Thymus (tissue), 11 donors: Measurements from ENCODE around the gene FOLH1. TPM values are rescaled to one million over a fixed set of nuclear protein-coding genes. Genes with fewer than 3 reads are reported as not detected.
"Not testable (repeated sequence)": the region's sequence is repeated elsewhere in the genome, so short reads cannot be mapped to it uniquely, and the experiment has no call there.

Experiments
- DNase-seq, 9 donors: peaks; one replicate each; pipeline ENCODE4 v3.0.0-alpha.2; 2013; ENCODE audit warnings: low spot score in 9 of 9, low read depth in 6 of 9, missing footprints in 1 of 9
- H3K27ac ChIP-seq, 2 donors: one replicate each; pipeline ENCODE4 v1.5.1; 2013; ENCODE audit warnings: control low read depth in 1 of 2, low read depth in 1 of 2, low read length in 1 of 2, mild to moderate bottlenecking in 1 of 2, moderate library complexity in 1 of 2
- H3K27me3 ChIP-seq, 2 donors: one replicate each; pipeline ENCODE4 v1.5.1; 2013; ENCODE audit warnings: low read length in 1 of 2; ENCODE audit not compliant: control insufficient read depth in 2 of 2, insufficient read depth in 1 of 2
- H3K36me3 ChIP-seq, 2 donors: one replicate each; pipeline ENCODE4 v1.5.1; 2013; ENCODE audit warnings: low read length in 1 of 2, mild to moderate bottlenecking in 1 of 2, moderate library complexity in 1 of 2; ENCODE audit not compliant: control insufficient read depth in 2 of 2, insufficient read depth in 2 of 2
- H3K4me1 ChIP-seq, 2 donors: one replicate each; pipeline ENCODE4 v1.5.1; 2013; ENCODE audit warnings: low read length in 2 of 2; ENCODE audit not compliant: control insufficient read depth in 2 of 2, insufficient read depth in 2 of 2
- H3K4me3 ChIP-seq, 2 donors: one replicate each; pipeline ENCODE4 v1.5.1; 2013; ENCODE audit warnings: low read length in 2 of 2, control low read depth in 1 of 2, mild to moderate bottlenecking in 1 of 2
- H3K9me3 ChIP-seq, 2 donors: one replicate each; pipeline ENCODE4 v1.5.1; 2013; ENCODE audit warnings: low read length in 1 of 2, mild to moderate bottlenecking in 1 of 2; ENCODE audit not compliant: control insufficient read depth in 2 of 2, insufficient read depth in 1 of 2
- WGBS: extraction: QIAGEN DNeasy Blood & Tissue Kit; methylation state at CpG from one replicate; pipeline ENCODE4 v1.1.7; 2013; 5-methylcytosine and 5-hydroxymethylcytosine counted together
- polyA plus RNA-seq: library from polyadenylated mRNA; stranded (reverse); fragments of 200-250 nt; gene quantifications from one replicate; pipeline ENCODE4 v1.2.3, GENCODE V29; 2013
- total RNA-seq: library from RNA; stranded (reverse); fragments of 120-200 nt; gene quantifications from one replicate; pipeline ENCODE4 v1.2.4, GENCODE V29; 2013
- donor health status: healthy.

FOLH1 gene
- total and polyA plus RNA-seq, 2 donors, result 0.41 to 0.99 TPM

DNA sequence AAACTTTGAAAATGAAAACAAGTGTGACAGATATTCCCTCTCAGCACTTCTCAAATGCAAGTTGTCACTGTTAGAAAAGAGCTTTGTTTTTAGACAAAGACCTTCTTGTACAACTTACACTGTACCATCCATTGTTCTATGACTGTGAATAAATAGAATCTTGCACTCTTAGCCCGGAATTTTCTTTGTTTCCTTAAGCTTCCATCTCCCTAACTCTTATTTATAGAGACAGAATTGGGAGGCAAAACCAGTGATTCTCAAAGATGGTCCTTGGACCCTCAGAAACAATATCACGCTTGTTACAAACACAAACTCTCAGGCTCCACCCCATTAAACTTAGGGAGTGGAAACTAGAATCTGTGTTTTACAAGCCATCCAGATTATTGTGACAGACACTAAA, 18.1 kb downstream of the FOLH1 start:
- not testable (repeated sequence) for DNase-seq, H3K36me3 ChIP-seq, H3K27ac ChIP-seq, H3K27me3 ChIP-seq, H3K4me1 ChIP-seq, H3K4me3 ChIP-seq, H3K9me3 ChIP-seq
- 84% methylated on average over 2 of the region's 2 CpGs for WGBS

DNA sequence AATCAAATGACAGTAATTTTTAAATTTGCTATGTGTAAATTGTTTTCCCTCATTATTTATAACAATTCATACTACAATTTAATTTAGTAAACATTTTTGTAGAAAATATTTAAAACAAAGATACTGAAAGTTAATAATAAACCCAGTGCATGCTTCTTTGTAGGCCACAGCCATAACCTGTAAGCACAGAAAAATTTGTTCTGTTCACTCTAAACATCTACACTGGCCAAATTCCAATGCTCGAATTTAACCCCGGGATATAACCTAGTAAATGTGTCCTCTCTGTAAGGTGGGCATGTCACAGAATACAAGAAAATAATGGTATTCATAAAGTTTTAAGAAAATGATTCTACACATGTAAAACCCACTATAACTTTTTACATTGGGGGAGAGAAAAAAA, 22.2 kb downstream of the FOLH1 start:
- not testable (repeated sequence) for H3K27ac ChIP-seq, H3K9me3 ChIP-seq, H3K27me3 ChIP-seq, H3K4me1 ChIP-seq, H3K4me3 ChIP-seq, DNase-seq, H3K36me3 ChIP-seq
- 95% methylated on average over 2 of the region's 2 CpGs for WGBS

- WGBS, result 87% methylated on average over 3 of the region's 3 CpGs
- not testable (repeated sequence) for H3K4me3 ChIP-seq
Observed at GRCh38 chr11:49185597-49185996, 22.8 kb downstream of the FOLH1 start.

GRCh38 chr11:49184756-49185155, 23.6 kb downstream of the FOLH1 start:
- H3K9me3 ChIP-seq, H3K4me1 ChIP-seq, DNase-seq, H3K4me3 ChIP-seq, H3K27ac ChIP-seq, H3K27me3 ChIP-seq, H3K36me3 ChIP-seq: not testable (repeated sequence)

More at GRCh38 chr11:49185597-49185996, 22.8 kb downstream of the FOLH1 start:
- H3K36me3 ChIP-seq, H3K9me3 ChIP-seq, DNase-seq, H3K4me1 ChIP-seq, H3K27ac ChIP-seq, H3K27me3 ChIP-seq: not testable (repeated sequence)

DNA sequence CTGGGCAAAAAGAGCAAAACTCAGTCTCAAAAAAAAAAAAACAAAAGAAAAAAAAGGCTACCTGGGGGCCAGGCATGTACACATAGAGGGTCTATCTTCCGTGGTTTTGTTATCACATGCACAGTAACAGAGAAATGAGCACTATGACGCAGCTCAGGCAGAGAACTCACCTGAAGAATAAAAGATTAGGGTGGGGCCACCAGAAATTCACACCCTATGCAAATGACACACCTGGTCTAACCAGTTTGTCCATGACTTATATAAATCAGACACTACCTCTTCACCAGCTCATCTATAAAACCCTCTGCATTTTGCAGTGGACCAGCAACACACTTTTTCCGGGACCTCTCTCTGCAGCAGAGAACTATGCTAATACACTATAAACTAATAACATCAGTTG, 30.5 kb downstream of the FOLH1 start:
- not testable (repeated sequence) for H3K9me3 ChIP-seq, H3K36me3 ChIP-seq, H3K27ac ChIP-seq, H3K4me3 ChIP-seq, DNase-seq, H3K4me1 ChIP-seq, H3K27me3 ChIP-seq
- 53% methylated on average over 3 of the region's 3 CpGs for WGBS

GRCh38 chr11:49175378-49175777, 33.0 kb downstream of the FOLH1 start:
- H3K4me1 ChIP-seq, H3K27me3 ChIP-seq, H3K27ac ChIP-seq, H3K9me3 ChIP-seq, H3K36me3 ChIP-seq, DNase-seq, H3K4me3 ChIP-seq: not testable (repeated sequence)

- not testable (repeated sequence) for H3K4me1 ChIP-seq, H3K27me3 ChIP-seq, H3K4me3 ChIP-seq, H3K36me3 ChIP-seq, H3K9me3 ChIP-seq, H3K27ac ChIP-seq, DNase-seq
- 78% methylated on average over 2 of the region's 3 CpGs for WGBS
Observed at GRCh38 chr11:49174691-49175366, 33.6 kb downstream of the FOLH1 start.

- not testable (repeated sequence) for H3K36me3 ChIP-seq, DNase-seq, H3K4me1 ChIP-seq, H3K27ac ChIP-seq, H3K4me3 ChIP-seq, H3K9me3 ChIP-seq, H3K27me3 ChIP-seq
- WGBS, result 87% methylated on average over 3 of the region's 3 CpGs
Observed at GRCh38 chr11:49171613-49172012, 36.8 kb downstream of the FOLH1 start.

GRCh38 chr11:49169579-49169978, 38.8 kb downstream of the FOLH1 start:
- WGBS, result 84% methylated on average over 3 of the region's 3 CpGs

GRCh38 chr11:49168992-49169391, 39.4 kb downstream of the FOLH1 start:
- H3K9me3 ChIP-seq, H3K27ac ChIP-seq, H3K36me3 ChIP-seq, DNase-seq, H3K4me1 ChIP-seq, H3K4me3 ChIP-seq, H3K27me3 ChIP-seq: not testable (repeated sequence)
- WGBS, result 85% methylated on average over 4 of the region's 4 CpGs

More at GRCh38 chr11:49169579-49169978, 38.8 kb downstream of the FOLH1 start:
- H3K4me1 ChIP-seq, DNase-seq, H3K9me3 ChIP-seq, H3K27me3 ChIP-seq, H3K36me3 ChIP-seq, H3K27ac ChIP-seq, H3K4me3 ChIP-seq: not testable (repeated sequence)
